Measurements from ENCODE around the gene KCTD14. TPM values are rescaled to one million over a fixed set of nuclear protein-coding genes. Genes with fewer than 3 reads are reported as not detected.

KCTD14 gene
- total RNA-seq, 4 donors from 2014 or later: 3.5 to 8.4 (median 6.2) TPM

DNA sequence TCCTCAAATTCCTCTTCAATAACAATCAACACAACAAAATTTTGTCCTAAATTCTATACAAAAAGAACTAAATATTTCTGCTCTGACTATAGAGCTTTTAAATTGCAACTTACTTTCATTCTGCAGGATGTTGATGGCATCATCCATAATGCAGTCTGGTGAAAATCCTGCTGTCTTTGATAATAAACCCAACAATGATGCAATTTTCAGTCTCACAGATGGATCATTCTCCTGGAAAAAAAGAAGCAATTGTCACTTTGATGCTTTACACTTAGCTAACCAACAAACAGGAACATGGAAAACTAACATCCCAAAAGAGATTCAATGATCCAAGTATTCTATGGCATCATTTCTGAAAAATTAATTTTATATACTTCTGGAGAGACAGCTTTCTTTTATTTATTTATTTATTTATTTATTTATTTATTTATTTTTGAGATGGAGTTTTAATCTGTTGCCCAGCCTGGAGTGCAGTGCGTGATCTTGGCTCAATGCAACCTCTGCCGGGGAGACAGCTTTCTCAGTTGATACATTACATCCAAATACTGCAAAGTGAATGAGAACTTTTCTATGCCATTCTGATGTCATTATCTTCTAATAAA lies 41.6 kb downstream of the KCTD14 start:
- ATAC-seq (ENCODE audit: low FRiP score) (no peak), DNase-seq (ENCODE audit: low spot score) (no peak)
- no peak for TF ChIP-seq CTCF (IDR thresholded peaks at IDR 0.05)

DNA sequence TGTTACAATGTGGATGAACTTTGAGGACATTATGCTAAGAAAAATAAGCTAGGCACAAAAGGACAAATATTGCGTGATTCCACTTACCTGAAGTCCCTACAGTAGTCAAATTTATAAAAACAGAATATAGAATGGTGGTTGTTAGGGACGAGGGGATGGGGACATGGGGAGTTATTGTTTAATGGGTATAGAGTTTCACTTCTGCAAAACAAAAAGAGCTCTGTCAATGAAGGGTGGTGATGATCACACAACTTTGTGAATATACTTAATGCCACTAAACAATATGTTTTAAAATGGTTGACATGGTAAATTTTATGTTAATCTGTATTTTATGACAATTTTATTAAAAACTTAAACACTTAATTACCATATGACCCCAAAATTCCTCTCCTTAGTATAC lies 54.7 kb downstream of the KCTD14 start:
- DNase-seq (ENCODE audit: low spot score) (no peak), ATAC-seq (ENCODE audit: low FRiP score) (no peak)
- TF ChIP-seq CTCF (IDR thresholded peaks at IDR 0.05): no peak

DNA sequence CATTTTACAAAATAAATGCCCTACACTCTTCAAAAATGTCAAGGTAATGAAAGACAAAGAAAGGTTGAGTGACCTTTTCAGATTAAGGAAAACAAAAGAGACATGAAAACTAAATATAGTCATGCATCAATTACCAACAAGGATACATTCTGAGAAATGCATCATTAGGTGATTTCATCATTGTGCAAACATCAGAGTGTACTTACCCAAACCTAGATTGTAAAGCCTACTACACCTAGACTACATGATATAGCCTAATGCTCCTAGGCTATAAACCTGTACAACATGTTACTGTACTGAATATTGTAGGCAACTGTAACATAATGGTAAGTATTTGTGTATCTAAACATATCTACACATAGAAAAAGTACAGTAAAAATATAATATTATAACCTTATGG lies 55.3 kb downstream of the KCTD14 start:
- no peak for DNase-seq (ENCODE audit: low spot score)
- no peak for TF ChIP-seq CTCF (IDR thresholded peaks at IDR 0.05)
- no peak for ATAC-seq (ENCODE audit: low FRiP score)

- DNase-seq (ENCODE audit: low spot score) (no peak), ATAC-seq (ENCODE audit: low FRiP score) (no peak)
- no peak for TF ChIP-seq CTCF (IDR thresholded peaks at IDR 0.05)
Observed at GRCh38 chr11:77967121-77967520, 56.0 kb downstream of the KCTD14 start.

DNA sequence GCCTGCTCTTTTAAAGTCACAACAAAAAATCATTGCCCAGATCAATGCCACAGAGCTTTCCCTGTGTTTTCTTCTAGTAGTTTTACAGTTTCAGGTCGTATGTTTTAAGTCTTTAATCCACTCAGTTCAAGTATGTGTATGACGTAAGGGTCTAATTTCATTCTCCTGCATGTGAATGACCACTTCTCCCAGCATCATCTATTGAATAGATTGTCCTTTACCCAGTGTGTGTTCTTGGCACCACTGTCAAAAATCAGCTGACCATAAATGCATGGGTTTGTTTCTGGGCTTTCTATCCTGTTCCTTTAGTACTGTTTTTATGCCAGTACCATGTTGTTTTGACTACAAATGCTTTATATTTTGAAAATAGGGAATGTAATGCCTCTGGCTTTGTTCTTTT lies 56.7 kb downstream of the KCTD14 start:
- no peak for TF ChIP-seq CTCF (IDR thresholded peaks at IDR 0.05)
- no peak for DNase-seq (ENCODE audit: low spot score)
- ATAC-seq (ENCODE audit: low FRiP score): no peak

Other genes with a start within 250 kb of the KCTD14 start
- 10 to 100 TPM; 42.2 to 60.7 (median 46.6) TPM for gene RSF1, start 202.6 kb downstream of the KCTD14 start, total RNA-seq
- gene AAMDC, start 202.1 kb downstream of the KCTD14 start, total RNA-seq: 10 to 100 TPM; 10.4 to 47.6 (median 37.7) TPM
- gene INTS4, start 28.6 kb downstream of the KCTD14 start, total RNA-seq: 10 to 100 TPM; 22.5 to 43.2 (median 28.7) TPM
- gene THRSP, start 40.6 kb upstream of the KCTD14 start, total RNA-seq: 100 to 1,000 TPM in 1 of 4 donors, 10 to 100 TPM in 3; 12.7 to 119 (median 15.6) TPM
- gene NDUFC2, start 56.6 kb upstream of the KCTD14 start, total RNA-seq: 100 to 1,000 TPM in 1 of 4 donors, 10 to 100 TPM in 3; 57.8 to 136 (median 75.5) TPM
- 10 to 100 TPM; 24.4 to 47.0 (median 32.6) TPM for gene ALG8, start 116.3 kb upstream of the KCTD14 start, total RNA-seq
- 10 to 100 TPM in 3 of 4 donors, 1 to 10 TPM in 1; 9.6 to 21.5 (median 13.7) TPM for gene KCTD21, start 165.3 kb upstream of the KCTD14 start, total RNA-seq
- gene USP35, start 165.6 kb upstream of the KCTD14 start, total RNA-seq: 10 to 100 TPM in 2 of 4 donors, 1 to 10 TPM in 2; 6.7 to 15.1 (median 8.6) TPM

Data from omental fat pad (tissue), 4 donors.